Neutrophil (primary cell): ENCODE measurements around the gene VWA7.

ENCODE experiments used
- H3K27ac ChIP-seq: fragments of 200-600 bp; sonication (generic); 2 replicates; pipeline ENCODE4 v1.5.1; 2016; ENCODE audit warnings: mild to moderate bottlenecking, moderate library complexity
- H3K27me3 ChIP-seq: fragments of 200-600 bp; sonication (generic); 2 replicates; pipeline ENCODE4 v1.6.0; 2016; ENCODE audit warnings: mild to moderate bottlenecking
- H3K36me3 ChIP-seq: fragments of 200-600 bp; sonication (generic); 2 replicates; pipeline ENCODE4 v1.5.1; 2017
- H3K4me1 ChIP-seq, 2 experiments: fragments of 200-600 bp in 1 of 2; sonication (generic) in 1 of 2; 1 replicate in 1 of 2; 2 replicates in 1 of 2; pipeline versions ENCODE4 v1.5.1 to v1.6.1; 2013 to 2016; ENCODE audit warnings: low read depth in 1 of 2, low read length in 1 of 2, mild to moderate bottlenecking in 1 of 2, moderate library complexity in 1 of 2; ENCODE audit not compliant: control insufficient read depth in 1 of 2, insufficient read depth in 1 of 2
- H3K4me3 ChIP-seq, 2 experiments: fragments of 200-600 bp in 1 of 2; sonication (generic) in 1 of 2; 1 replicate in 1 of 2; 2 replicates in 1 of 2; pipeline ENCODE4 v1.5.1; 2013 to 2016; ENCODE audit warnings: low read depth in 1 of 2, low read length in 1 of 2, mild to moderate bottlenecking in 1 of 2, moderate library complexity in 1 of 2
- H3K9me3 ChIP-seq: fragments of 200-600 bp; sonication (generic); 2 replicates; pipeline ENCODE4 v1.5.1; 2016
- CTCF ChIP-seq: fragments of 200-600 bp; sonication (generic); IDR thresholded peaks from 2 replicates; pipeline ENCODE4 v1.5.1; 2016; ENCODE audit warnings: antibody characterized with exemption

The VWA7 gene

DNA sequence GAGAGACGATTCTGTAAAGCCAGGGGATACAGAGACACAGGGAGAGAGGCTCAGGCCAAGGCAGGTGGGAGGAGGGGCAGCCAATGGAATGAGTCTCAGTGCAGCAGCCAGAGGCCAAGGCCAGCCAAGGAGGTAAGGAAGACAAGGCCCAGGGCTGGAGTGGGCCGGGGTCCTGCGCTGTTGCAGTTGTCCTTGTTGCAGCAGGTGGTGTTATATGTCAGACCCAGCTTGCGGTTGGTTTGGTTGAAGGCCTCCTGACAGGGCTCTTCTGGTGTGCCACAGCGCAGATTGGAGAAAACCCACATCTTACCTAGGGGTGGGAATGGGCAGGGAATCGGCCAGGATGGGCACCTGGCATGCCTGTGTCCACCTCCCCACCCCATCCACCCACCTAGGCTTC, 58.1 kb downstream of the VWA7 start:
- TF ChIP-seq CTCF = no peak
- H3K36me3 ChIP-seq = peaks cover 2% of the 10 kb centered on the region
- peaks cover 12% of the 10 kb centered on the region for H3K27me3 ChIP-seq
- no peak overlapping the region for H3K27ac ChIP-seq
- no peaks in the 10 kb centered on the region for H3K4me1 ChIP-seq
- no peak overlapping the region for H3K4me3 ChIP-seq
- H3K9me3 ChIP-seq = no peaks in the 10 kb centered on the region

- Histone ChIP-seq H3K4me3 (no peak overlapping the region), H3K36me3 (no peaks in the 10 kb centered on the region), H3K4me1 (no peaks in the 10 kb centered on the region), H3K27ac (no peak overlapping the region), H3K9me3 (no peaks in the 10 kb centered on the region), H3K27me3 (peaks cover 5% of the 10 kb centered on the region)
- TF ChIP-seq CTCF = no peak
Measured at GRCh38 chr6:31718265-31718664, 58.9 kb downstream of the VWA7 start.

GRCh38 chr6:31717499-31718222, 59.5 kb downstream of the VWA7 start:
- H3K9me3 ChIP-seq = no peaks in the 10 kb centered on the region
- no peak for TF ChIP-seq CTCF
- H3K4me1 ChIP-seq = no peaks in the 10 kb centered on the region

More at GRCh38 chr6:31717499-31718222, 59.5 kb downstream of the VWA7 start:
- Histone ChIP-seq H3K27me3 (no peaks in the 10 kb centered on the region), H3K36me3 (no peaks in the 10 kb centered on the region), H3K27ac (no peak overlapping the region), H3K4me3 (no peak overlapping the region)
